ENCODE measurements around the gene ADAM17. TPM values are rescaled to one million over a fixed set of nuclear protein-coding genes. Genes with fewer than 3 reads are reported as not detected.

The ADAM17 gene
- total and polyA plus RNA-seq, 2 of the 8 experiments (the other 6 are each of a cell fraction or from before 2014, with no cell fraction given), result 6.5 to 23.5 TPM

DNA sequence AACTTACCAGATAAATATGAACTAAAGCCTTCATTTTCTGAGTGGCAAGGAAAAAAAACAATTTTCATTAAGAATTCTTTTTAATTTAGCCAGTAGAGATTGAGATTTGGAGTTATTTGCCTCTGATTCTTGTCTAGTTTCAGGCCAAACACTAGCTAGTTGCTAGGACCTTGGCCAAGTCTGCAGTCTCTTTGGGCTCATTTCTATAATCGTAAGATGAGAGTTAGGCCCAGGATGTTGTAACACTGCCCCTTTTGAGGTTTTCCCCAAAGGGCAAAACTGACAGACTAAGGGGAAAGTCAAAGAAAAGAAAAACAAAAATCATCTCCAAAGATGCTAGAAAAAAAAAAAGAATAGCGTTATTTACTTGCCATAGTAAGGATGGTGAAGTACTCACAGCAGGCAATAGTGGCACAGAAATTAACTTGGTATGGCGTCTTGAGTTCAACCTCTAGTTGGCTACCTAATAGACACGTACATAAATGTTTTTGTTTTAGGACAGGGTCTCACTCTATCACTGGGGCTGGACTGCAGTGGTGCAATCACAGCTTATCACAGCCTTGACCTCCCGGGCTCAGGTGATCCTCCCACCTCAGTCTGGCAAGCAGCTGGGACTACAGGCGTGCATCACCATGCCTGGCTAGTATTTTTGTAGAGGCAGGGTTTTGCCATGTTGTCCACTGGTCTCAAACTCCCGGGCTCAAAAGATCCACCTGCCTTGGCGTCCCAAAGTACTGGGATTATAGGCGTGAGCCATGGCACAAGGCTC, 23.0 kb upstream of the ADAM17 start (continued):
- TF ChIP-seq, protein P1, sequence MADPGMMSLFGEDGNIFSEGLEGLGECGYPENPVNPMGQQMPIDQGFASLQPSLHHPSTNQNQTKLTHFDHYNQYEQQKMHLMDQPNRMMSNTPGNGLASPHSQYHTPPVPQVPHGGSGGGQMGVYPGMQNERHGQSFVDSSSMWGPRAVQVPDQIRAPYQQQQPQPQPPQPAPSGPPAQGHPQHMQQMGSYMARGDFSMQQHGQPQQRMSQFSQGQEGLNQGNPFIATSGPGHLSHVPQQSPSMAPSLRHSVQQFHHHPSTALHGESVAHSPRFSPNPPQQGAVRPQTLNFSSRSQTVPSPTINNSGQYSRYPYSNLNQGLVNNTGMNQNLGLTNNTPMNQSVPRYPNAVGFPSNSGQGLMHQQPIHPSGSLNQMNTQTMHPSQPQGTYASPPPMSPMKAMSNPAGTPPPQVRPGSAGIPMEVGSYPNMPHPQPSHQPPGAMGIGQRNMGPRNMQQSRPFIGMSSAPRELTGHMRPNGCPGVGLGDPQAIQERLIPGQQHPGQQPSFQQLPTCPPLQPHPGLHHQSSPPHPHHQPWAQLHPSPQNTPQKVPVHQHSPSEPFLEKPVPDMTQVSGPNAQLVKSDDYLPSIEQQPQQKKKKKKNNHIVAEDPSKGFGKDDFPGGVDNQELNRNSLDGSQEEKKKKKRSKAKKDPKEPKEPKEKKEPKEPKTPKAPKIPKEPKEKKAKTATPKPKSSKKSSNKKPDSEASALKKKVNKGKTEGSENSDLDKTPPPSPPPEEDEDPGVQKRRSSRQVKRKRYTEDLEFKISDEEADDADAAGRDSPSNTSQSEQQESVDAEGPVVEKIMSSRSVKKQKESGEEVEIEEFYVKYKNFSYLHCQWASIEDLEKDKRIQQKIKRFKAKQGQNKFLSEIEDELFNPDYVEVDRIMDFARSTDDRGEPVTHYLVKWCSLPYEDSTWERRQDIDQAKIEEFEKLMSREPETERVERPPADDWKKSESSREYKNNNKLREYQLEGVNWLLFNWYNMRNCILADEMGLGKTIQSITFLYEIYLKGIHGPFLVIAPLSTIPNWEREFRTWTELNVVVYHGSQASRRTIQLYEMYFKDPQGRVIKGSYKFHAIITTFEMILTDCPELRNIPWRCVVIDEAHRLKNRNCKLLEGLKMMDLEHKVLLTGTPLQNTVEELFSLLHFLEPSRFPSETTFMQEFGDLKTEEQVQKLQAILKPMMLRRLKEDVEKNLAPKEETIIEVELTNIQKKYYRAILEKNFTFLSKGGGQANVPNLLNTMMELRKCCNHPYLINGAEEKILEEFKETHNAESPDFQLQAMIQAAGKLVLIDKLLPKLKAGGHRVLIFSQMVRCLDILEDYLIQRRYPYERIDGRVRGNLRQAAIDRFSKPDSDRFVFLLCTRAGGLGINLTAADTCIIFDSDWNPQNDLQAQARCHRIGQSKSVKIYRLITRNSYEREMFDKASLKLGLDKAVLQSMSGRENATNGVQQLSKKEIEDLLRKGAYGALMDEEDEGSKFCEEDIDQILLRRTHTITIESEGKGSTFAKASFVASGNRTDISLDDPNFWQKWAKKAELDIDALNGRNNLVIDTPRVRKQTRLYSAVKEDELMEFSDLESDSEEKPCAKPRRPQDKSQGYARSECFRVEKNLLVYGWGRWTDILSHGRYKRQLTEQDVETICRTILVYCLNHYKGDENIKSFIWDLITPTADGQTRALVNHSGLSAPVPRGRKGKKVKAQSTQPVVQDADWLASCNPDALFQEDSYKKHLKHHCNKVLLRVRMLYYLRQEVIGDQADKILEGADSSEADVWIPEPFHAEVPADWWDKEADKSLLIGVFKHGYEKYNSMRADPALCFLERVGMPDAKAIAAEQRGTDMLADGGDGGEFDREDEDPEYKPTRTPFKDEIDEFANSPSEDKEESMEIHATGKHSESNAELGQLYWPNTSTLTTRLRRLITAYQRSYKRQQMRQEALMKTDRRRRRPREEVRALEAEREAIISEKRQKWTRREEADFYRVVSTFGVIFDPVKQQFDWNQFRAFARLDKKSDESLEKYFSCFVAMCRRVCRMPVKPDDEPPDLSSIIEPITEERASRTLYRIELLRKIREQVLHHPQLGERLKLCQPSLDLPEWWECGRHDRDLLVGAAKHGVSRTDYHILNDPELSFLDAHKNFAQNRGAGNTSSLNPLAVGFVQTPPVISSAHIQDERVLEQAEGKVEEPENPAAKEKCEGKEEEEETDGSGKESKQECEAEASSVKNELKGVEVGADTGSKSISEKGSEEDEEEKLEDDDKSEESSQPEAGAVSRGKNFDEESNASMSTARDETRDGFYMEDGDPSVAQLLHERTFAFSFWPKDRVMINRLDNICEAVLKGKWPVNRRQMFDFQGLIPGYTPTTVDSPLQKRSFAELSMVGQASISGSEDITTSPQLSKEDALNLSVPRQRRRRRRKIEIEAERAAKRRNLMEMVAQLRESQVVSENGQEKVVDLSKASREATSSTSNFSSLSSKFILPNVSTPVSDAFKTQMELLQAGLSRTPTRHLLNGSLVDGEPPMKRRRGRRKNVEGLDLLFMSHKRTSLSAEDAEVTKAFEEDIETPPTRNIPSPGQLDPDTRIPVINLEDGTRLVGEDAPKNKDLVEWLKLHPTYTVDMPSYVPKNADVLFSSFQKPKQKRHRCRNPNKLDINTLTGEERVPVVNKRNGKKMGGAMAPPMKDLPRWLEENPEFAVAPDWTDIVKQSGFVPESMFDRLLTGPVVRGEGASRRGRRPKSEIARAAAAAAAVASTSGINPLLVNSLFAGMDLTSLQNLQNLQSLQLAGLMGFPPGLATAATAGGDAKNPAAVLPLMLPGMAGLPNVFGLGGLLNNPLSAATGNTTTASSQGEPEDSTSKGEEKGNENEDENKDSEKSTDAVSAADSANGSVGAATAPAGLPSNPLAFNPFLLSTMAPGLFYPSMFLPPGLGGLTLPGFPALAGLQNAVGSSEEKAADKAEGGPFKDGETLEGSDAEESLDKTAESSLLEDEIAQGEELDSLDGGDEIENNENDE (IDR thresholded peaks at IDR 0.05; ENCODE audit: insufficient replicate concordance, low read length), result no peak
- TF ChIP-seq KDM1A (IDR thresholded peaks at IDR 0.05; ENCODE audit: borderline replicate concordance, low read length), result no peak
- no peak for TF ChIP-seq CBX8 (IDR thresholded peaks at IDR 0.05; ENCODE audit: borderline replicate concordance, low read depth, low read length)
- no peak for TF ChIP-seq TEAD4 (IDR thresholded peaks at IDR 0.05; ENCODE audit: low read depth, low read length)
- TF ChIP-seq TAF7 (optimal IDR thresholded peaks at IDR 0.05; ENCODE audit: borderline replicate concordance, low read depth, low read length), result no peak
- TF ChIP-seq SIN3A (conservative IDR thresholded peaks at IDR 0.05 in 1 of 2, IDR thresholded peaks at IDR 0.05 in 1 of 2; ENCODE audit: low read depth in 1 of 2, low read length in 2 of 2), result no peak
- TF ChIP-seq RNF2 (IDR thresholded peaks at IDR 0.05; ENCODE audit: borderline replicate concordance, low read depth, low read length, missing control alignments, poor library complexity, severe bottlenecking), result no peak
- no peak for TF ChIP-seq CHD2 (IDR thresholded peaks at IDR 0.05; ENCODE audit: low read length)

Data from H1 (cell line).